PC-9 (cell line): Measurements from ENCODE around the gene VAPB.

ENCODE experiments used
- CTCF ChIP-seq: fragments of 200-600 bp; sonication (generic); conservative IDR thresholded peaks from 2 replicates; pipeline ENCODE4 v1.6.1; 2017; ENCODE audit warnings: mixed run types, antibody characterized with exemption, mild to moderate bottlenecking, moderate library complexity
- EZH2 ChIP-seq: fragments of 200-600 bp; sonication (generic); IDR thresholded peaks from 2 replicates; pipeline ENCODE4 v1.8.0; 2017; ENCODE audit warnings: antibody characterized with exemption, low read depth

- TF ChIP-seq EZH2 = no peak
- TF ChIP-seq CTCF = peak; percentile 91
These were observed 92.5 kb downstream of the VAPB start for GRCh38 chr20:58481481-58482021.
